ENCODE results near the gene PRDM11. TPM values are rescaled to one million over a fixed set of nuclear protein-coding genes. Genes with fewer than 3 reads are reported as not detected.
A peak's percentile ranks its signal among the peaks of the same experiment; 100 is the strongest.

The PRDM11 gene
- total RNA-seq, 1 donor from 2014 or later, result 15.2 TPM

GRCh38 chr11:45102810-45103621, 43.4 kb upstream of the PRDM11 start:
- Histone ChIP-seq H3K36me3 (no peaks in the 10 kb centered on the region), H3K27me3 (no peaks in the 10 kb centered on the region), H3K9me3 (no peaks in the 10 kb centered on the region), H3K4me1 (peaks cover 8% of the 10 kb centered on the region), H3K4me3 (no peak overlapping the region), H3K27ac (no peak overlapping the region)
- intact Hi-C loops (cut with DNase I), result no loop called here
- DNase-seq (ENCODE audit: extremely low spot score in 2 of 2), result peak; percentile 85 to 88
- no peak for TF ChIP-seq POLR2A (IDR thresholded peaks at IDR 0.05)
- peak in 1 of 2 donors; percentile 49 for TF ChIP-seq POLR2AphosphoS5 (IDR thresholded peaks at IDR 0.05; ENCODE audit: insufficient read depth in 1 of 2, low read depth in 1 of 2)
- TF ChIP-seq CTCF (IDR thresholded peaks at IDR 0.05), result peak; percentile 95 to 98 (median 97)

GRCh38 chr11:45104006-45104789, 42.2 kb upstream of the PRDM11 start:
- peak; percentile 75 to 91 for DNase-seq (ENCODE audit: extremely low spot score in 2 of 2)
- intact Hi-C loops (cut with DNase I), result loop anchor here (1.0 kb wide), 1 partner anchor 168 kb away; no protein-coding TSS in a partner anchor

DNA sequence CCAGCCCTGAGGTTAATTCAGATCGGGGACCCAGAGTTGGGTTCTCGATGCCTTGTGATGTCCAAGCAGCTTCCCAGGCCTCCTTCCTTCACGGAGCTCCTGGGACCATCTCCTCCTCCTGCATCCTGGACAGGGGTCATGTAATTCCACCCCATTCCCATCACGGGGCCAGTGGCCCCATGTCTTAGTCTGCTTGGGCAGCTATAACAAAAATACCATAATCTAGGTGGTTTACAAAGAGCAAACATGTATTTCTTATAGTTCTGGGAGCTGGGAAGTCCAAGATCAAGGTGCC, 41.7 kb upstream of the PRDM11 start:
- no peak for TF ChIP-seq CTCF (IDR thresholded peaks at IDR 0.05)
- TF ChIP-seq POLR2AphosphoS5 (IDR thresholded peaks at IDR 0.05; ENCODE audit: insufficient read depth in 1 of 2, low read depth in 1 of 2), result no peak
- no peak for TF ChIP-seq POLR2A (IDR thresholded peaks at IDR 0.05)
- DNase-seq (ENCODE audit: extremely low spot score in 2 of 2), result peak in 1 of 2 donors; percentile 81

More at GRCh38 chr11:45104006-45104789, 42.2 kb upstream of the PRDM11 start:
- no peak for TF ChIP-seq POLR2A (IDR thresholded peaks at IDR 0.05)
- no peak for TF ChIP-seq POLR2AphosphoS5 (IDR thresholded peaks at IDR 0.05; ENCODE audit: insufficient read depth in 1 of 2, low read depth in 1 of 2)
- no peak for TF ChIP-seq CTCF (IDR thresholded peaks at IDR 0.05)
- Histone ChIP-seq H3K4me1 (peaks cover 8% of the 10 kb centered on the region), H3K27ac (no peak overlapping the region), H3K36me3 (no peaks in the 10 kb centered on the region), H3K9me3 (no peaks in the 10 kb centered on the region), H3K27me3 (no peaks in the 10 kb centered on the region), H3K4me3 (no peak overlapping the region)

DNA sequence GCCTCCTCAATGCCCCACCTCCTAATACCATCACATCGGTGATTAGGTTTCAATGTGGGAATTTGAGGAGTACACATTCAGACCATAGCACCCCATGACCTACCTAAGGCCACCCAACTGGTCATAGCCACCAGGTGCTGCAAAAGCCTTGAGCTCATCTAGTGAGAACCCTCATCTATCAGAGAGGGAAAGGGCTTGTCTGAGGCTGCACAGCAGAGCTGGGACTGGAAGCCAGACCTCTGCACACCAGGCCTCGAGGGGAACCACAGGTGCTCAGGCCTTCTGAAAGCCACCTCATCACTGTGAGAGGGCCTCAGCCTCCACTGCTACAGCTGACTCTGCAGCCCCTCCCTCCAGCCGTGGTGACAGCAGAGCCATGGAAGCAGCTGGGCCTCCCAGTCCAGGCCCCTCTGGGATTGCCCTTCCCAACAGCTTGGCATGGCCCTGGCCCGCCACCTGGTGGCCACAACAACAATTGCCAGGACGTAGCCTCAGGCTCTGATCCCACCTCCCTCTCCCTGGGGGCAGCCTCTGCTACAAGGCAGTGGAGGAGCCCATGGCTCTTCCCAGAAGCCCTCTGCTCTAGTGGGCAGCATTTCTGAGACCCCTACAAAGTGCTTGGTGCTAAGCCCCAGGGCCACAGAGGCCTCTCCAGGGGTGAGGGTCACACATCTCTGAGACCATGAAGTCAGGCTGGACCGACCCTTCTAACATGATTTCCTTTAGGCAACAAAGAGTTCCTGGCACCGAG, 41.0 kb upstream of the PRDM11 start:
- H3K4me3 ChIP-seq, result no peak overlapping the region
- H3K4me1 ChIP-seq, result peaks cover 8% of the 10 kb centered on the region
- no peak for TF ChIP-seq POLR2A (IDR thresholded peaks at IDR 0.05)
- TF ChIP-seq CTCF (IDR thresholded peaks at IDR 0.05), result peak; percentile 84 to 94 (median 90)
- TF ChIP-seq POLR2AphosphoS5 (IDR thresholded peaks at IDR 0.05; ENCODE audit: insufficient read depth in 1 of 2, low read depth in 1 of 2), result no peak
- peak; percentile 72 to 85 for DNase-seq (ENCODE audit: extremely low spot score in 2 of 2)
- intact Hi-C loops (cut with DNase I), result loop anchor here (5.0 kb wide), 1 partner anchor 227 kb away; no protein-coding TSS in a partner anchor
- H3K27me3 ChIP-seq, result no peaks in the 10 kb centered on the region
- H3K9me3 ChIP-seq, result no peaks in the 10 kb centered on the region
- H3K36me3 ChIP-seq, result no peaks in the 10 kb centered on the region
- no peak overlapping the region for H3K27ac ChIP-seq

More for the DNA sequence above, 41.7 kb upstream of the PRDM11 start:
- intact Hi-C loops (cut with DNase I), result loop anchor here (1.0 to 5.0 kb wide), 2 partner anchors 168 to 228 kb away; no protein-coding TSS in a partner anchor
- Histone ChIP-seq H3K4me1 (peaks cover 8% of the 10 kb centered on the region), H3K36me3 (no peaks in the 10 kb centered on the region), H3K9me3 (no peaks in the 10 kb centered on the region), H3K4me3 (no peak overlapping the region), H3K27ac (no peak overlapping the region), H3K27me3 (no peaks in the 10 kb centered on the region)

All from vagina (tissue), 2 donors.